HG02571 (cell line): ENCODE results near the gene ZNF491.
"Not testable (repeated sequence)": the region's sequence is repeated elsewhere in the genome, so short reads cannot be mapped to it uniquely, and the experiment has no call there.

ENCODE experiments used
- ATAC-seq: cut with Tn5 transposase; IDR thresholded peaks from one replicate; pipeline ENCODE4 v1.9.1; 2021; ENCODE audit warnings: mild to moderate bottlenecking, moderate library complexity; ENCODE audit not compliant: unreplicated experiment

Gene ZNF491

DNA sequence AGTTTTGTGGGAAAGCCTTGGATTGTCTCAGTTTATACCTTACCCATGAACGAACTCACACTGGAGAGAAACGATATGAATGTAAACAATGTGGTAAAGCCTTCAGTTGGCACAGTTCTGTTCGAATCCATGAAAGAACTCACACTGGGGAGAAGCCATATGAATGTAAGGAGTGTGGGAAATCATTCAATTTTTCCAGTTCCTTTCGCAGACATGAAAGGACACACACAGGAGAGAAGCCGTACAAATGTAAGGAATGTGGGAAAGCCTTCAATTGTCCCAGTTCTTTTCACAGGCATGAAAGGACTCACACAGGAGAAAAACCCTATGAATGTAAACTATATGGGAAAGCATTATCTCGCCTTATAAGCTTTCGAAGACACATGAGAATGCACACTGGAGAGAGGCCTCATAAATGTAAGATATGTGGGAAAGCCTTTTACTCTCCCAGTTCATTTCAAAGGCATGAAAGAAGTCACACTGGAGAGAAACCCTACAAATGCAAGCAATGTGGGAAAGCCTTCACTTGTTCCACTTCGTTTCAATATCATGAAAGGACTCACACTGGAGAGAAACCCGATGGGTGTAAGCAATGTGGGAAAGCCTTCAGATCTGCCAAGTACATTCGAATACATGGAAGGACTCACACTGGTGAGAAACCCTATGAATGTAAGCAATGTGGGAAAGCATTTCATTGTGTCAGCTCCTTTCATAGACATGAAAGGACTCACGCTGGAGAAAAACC, 8.2 kb downstream of the ZNF491 start:
- ATAC-seq = no peak

DNA sequence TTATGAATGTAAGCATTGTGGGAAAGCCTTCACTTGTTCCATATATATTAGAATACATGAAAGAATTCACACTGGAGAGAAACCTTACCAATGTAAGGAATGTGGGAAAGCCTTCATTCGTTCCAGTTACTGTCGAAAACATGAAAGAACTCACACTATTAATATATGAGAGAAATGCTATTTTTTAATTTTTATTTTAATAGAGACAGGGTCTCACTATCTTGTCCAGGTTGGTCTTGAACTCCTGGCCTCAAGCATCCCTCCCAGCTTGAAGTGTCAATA, 8.7 kb downstream of the ZNF491 start:
- ATAC-seq = no peak

- ATAC-seq = peak; percentile 20
These were observed 15.3 kb downstream of the ZNF491 start for GRCh38 chr19:11813703-11814028.

GRCh38 chr19:11814029-11814699, 15.8 kb downstream of the ZNF491 start, which contains the start of gene ZNF440:
Gene ZNF440, plus strand, starts transcription at chr19:11814273. Its CDS starts 175 bp downstream, at chr19:11814448.
- ATAC-seq = peak; percentile 97

GRCh38 chr19:11814700-11815035, 16.3 kb downstream of the ZNF491 start:
- ATAC-seq = no peak

DNA sequence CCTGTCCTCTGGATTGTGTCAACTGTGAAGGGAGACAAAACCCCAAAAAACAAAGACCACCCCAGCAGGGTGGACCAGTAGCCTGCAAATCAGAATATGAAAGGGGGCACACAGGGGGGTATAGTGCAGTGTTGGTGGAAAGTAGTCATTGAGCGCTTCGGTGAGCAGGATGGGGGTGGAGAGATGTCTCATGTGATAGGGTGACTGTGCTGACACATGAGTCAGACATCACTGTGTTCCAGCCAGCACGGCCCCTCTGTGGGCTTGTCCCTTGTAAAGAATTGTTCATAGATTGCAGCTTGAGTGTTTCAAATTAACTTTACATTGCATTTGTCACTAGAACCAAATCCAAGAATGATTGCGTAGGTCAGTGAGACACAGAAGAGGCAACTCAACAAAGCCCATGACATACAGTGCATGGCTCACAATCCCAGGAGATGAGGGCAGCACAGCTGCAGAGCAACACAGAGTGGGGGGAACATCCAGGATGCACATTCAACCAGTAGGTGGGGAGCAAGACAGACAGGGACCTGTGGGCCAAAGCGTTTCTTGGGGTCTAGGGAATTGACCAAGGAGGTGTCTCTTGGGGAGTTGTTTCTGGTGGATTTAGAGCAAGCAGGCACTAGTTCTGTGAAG, 23.3 kb downstream of the ZNF491 start:
- ATAC-seq = no peak

- not testable (repeated sequence) for ATAC-seq
These were observed 30.9 kb downstream of the ZNF491 start for GRCh38 chr19:11828957-11829876.

DNA sequence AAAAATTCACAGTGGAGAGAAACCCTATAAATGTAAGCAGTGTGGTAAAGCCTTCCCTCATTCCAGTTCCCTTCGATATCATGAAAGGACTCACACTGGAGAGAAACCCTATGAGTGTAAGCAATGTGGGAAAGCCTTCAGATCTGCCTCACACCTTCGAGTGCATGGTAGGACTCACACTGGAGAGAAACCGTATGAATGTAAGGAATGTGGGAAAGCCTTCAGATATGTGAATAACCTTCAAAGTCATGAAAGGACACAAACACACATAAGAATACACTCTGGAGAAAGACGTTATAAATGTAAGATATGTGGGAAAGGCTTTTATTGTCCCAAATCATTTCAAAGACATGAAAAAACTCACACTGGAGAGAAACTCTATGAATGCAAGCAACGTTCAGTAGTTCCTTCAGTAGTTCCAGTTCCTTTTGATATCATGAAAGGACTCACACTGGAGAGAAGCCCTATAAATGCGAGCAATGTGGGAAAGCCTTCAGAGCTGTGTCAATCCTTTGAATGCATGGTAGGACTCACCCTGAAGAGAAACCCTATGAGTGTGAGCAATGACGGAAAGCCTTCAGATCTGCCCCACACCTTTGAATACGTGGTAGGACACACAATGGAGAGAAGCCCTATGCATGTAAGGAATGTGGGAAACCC, 34.1 kb downstream of the ZNF491 start:
- no peak for ATAC-seq

DNA sequence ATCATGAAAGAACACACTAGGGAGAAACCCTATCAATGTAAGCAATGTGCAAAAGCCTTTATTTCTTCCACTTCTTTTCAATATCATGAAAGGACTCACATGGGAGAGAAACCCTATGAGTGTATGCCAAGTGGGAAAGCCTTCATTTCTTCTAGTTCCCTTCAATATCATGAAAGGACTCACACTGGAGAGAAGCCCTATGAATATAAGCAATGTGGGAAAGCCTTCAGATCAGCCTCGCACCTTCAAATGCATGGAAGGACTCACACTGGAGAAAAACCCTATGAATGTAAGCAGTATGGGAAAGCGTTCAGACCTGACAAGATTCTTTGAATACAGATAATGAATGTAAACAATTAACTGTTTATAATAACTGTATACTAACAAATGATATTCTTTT, 35.2 kb downstream of the ZNF491 start:
- no peak for ATAC-seq

DNA sequence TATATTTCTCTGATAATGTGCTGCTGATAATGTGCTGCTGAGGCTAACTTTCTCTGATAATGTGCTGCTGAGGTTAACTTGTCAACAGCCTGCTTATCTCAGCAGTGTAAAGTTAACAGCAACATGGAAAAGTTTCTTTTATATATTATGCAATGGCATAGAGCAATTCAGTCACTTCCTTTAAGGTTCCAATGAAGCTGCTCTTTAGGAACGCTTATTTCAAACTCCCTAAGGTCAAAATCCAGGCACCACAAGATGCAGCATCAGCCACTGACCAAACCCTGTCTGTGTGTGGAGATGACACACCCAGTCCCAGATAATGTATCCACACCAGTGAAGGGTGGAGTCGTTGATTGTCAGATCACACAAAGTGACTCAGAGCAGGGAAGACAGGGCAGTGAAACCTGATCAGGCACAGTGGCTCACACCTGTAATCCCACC, 37.3 kb downstream of the ZNF491 start:
- not testable (repeated sequence) for ATAC-seq

DNA sequence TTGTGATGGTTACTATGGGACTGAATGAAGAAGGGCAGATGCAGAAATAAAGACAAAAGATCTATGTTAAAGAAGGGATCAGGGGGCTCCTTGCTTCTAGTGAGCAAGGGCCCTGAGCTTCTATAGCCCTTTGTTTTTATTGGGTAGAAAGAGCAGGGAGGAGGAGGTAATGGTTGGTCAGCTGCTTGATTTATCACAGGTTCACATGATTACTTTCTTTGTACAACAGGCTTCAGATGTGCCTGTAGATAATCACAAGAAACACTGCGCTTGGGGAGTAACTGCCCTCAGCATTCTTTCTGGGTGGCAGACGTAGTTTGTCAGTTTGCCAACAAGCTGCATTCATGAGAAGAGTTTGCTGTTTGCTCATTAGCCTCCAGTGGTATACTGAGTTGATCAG, 45.4 kb downstream of the ZNF491 start:
- no peak for ATAC-seq

GRCh38 chr19:11847615-11848014, 49.3 kb downstream of the ZNF491 start:
- not testable (repeated sequence) for ATAC-seq

GRCh38 chr19:11848200-11848593, 49.9 kb downstream of the ZNF491 start:
- ATAC-seq = no peak

GRCh38 chr19:11848594-11849469, 50.5 kb downstream of the ZNF491 start, which contains the start of gene ZNF439:
Gene ZNF439, plus strand, starts transcription at chr19:11848726. Its CDS starts 142 bp downstream, at chr19:11848868.
- peak; percentile 91 for ATAC-seq

DNA sequence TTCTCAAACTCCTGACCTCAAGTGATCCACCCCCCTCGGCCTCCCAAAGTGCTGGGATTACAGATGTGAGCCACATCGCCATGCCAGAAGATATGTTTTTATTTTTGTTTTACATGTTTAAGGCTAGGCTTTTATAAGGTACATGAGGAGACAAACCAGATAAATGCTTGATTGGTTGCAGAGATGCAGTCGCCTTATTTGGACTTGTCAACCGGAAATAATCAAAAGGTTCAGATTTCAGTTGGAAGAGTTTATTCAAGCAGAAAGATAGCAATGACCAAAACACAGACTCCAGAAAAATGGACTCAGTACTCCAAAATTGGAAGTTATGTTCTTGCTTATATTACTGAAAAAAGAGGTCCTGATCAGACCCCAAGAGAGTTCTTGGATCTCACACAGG, 52.0 kb downstream of the ZNF491 start:
- not testable (repeated sequence) for ATAC-seq

- no peak for ATAC-seq
These were observed 55.0 kb downstream of the ZNF491 start for GRCh38 chr19:11853358-11853757.

DNA sequence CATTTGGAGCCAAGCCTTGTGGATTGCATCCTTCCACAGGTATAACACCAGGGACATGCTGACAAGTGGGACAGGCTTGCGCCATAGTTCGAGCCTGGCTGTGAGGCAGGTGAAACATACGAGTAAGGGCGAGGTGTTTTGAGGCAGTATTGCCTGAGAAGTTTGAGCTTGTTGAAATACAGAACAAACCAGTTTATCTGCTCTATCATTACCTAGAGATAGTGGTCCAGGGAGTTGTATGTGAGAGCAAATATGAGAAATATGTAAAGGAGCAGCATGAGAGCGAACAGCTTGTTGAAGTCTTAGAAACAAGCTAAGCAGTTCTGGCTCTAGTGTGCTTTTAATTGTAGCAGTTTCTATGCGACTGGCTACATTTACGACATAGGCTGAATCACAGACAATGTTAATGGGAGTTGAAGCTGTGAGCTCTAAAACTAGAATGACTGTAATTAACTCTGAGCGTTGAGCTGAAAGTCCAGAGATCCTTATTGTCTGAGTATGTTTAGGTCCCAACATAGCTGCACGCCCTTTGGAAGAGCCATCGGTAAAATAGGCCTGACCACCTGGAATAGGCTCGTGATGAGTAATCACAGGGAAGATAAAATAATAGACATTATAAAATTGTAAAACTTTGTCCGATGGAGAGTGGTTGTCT, 58.4 kb downstream of the ZNF491 start:
- ATAC-seq = no peak
